ENCODE measurements around the gene MED31. TPM values are rescaled to one million over a fixed set of nuclear protein-coding genes. Genes with fewer than 3 reads are reported as not detected.
"Not testable (repeated sequence)": the region's sequence is repeated elsewhere in the genome, so short reads cannot be mapped to it uniquely, and the experiment has no call there.

MED31 gene
- polyA plus RNA-seq, 1 donor from 2014 or later, result 27.3 TPM

- no peaks in the 10 kb centered on the region for H3K9me3 ChIP-seq (ENCODE audit: low read length)
- no peaks in the 10 kb centered on the region for H3K27me3 ChIP-seq (ENCODE audit: insufficient read depth, low read depth, low read length)
- no peaks in the 10 kb centered on the region for H3K79me2 ChIP-seq (replicated peaks; ENCODE audit: insufficient read depth, low read length)
- no peak overlapping the region for H3K4me3 ChIP-seq (ENCODE audit: low read length)
- no peak overlapping the region for H3K27ac ChIP-seq (ENCODE audit: low read length)
- no peaks in the 10 kb centered on the region for H4K20me1 ChIP-seq (ENCODE audit: insufficient read depth)
- no peaks in the 10 kb centered on the region for H3F3A ChIP-seq (ENCODE audit: insufficient read depth, low read length, poor library complexity, severe bottlenecking)
- H3K9me2 ChIP-seq (ENCODE audit: insufficient read depth, low read length), result no peaks in the 10 kb centered on the region
- TF ChIP-seq POLR2AphosphoS5 (IDR thresholded peaks at IDR 0.05) (no peak), EP300 (conservative IDR thresholded peaks at IDR 0.05; ENCODE audit: poor library complexity, severe bottlenecking) (no peak), RAD21 (conservative IDR thresholded peaks at IDR 0.05) (peak; percentile 87), MXI1 (conservative IDR thresholded peaks at IDR 0.05; ENCODE audit: poor library complexity, severe bottlenecking) (no peak), SMC3 (conservative IDR thresholded peaks at IDR 0.05; ENCODE audit: poor library complexity) (peak; percentile 86), TAF1 (IDR thresholded peaks at IDR 0.05; ENCODE audit: low read depth) (no peak), EZH2 (IDR thresholded peaks at IDR 0.05; ENCODE audit: borderline replicate concordance, insufficient read depth, low read length, poor library complexity, severe bottlenecking) (no peak)
- TF ChIP-seq, protein P1, sequence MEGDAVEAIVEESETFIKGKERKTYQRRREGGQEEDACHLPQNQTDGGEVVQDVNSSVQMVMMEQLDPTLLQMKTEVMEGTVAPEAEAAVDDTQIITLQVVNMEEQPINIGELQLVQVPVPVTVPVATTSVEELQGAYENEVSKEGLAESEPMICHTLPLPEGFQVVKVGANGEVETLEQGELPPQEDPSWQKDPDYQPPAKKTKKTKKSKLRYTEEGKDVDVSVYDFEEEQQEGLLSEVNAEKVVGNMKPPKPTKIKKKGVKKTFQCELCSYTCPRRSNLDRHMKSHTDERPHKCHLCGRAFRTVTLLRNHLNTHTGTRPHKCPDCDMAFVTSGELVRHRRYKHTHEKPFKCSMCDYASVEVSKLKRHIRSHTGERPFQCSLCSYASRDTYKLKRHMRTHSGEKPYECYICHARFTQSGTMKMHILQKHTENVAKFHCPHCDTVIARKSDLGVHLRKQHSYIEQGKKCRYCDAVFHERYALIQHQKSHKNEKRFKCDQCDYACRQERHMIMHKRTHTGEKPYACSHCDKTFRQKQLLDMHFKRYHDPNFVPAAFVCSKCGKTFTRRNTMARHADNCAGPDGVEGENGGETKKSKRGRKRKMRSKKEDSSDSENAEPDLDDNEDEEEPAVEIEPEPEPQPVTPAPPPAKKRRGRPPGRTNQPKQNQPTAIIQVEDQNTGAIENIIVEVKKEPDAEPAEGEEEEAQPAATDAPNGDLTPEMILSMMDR (IDR thresholded peaks at IDR 0.05; ENCODE audit: poor library complexity, severe bottlenecking), result peak; percentile 92
- no peak overlapping the region for H2AFZ ChIP-seq (ENCODE audit: low read depth, low read length)
- H3K9ac ChIP-seq (ENCODE audit: low read length), result no peak overlapping the region
- no peaks in the 10 kb centered on the region for H3K36me3 ChIP-seq (ENCODE audit: insufficient read depth, low read length)
- H3K4me2 ChIP-seq (ENCODE audit: low read length), result no peak overlapping the region
These were observed 14.7 kb upstream of the MED31 start for GRCh38 chr17:6666077-6666521.

GRCh38 chr17:6663200-6663599 is 11.8 kb upstream of the MED31 start:
- not testable (repeated sequence) for H4K20me1 ChIP-seq (ENCODE audit: insufficient read depth); H3K9me2 ChIP-seq (ENCODE audit: insufficient read depth, low read length); H3K36me3 ChIP-seq (ENCODE audit: insufficient read depth, low read length); H3K27ac ChIP-seq (ENCODE audit: low read length); H3K9ac ChIP-seq (ENCODE audit: low read length); H3K9me3 ChIP-seq (ENCODE audit: low read length); H3K79me2 ChIP-seq (replicated peaks; ENCODE audit: insufficient read depth, low read length); H3K27me3 ChIP-seq (ENCODE audit: insufficient read depth, low read depth, low read length); H3K4me3 ChIP-seq (ENCODE audit: low read length); H3F3A ChIP-seq (ENCODE audit: insufficient read depth, low read length, poor library complexity, severe bottlenecking); H3K4me2 ChIP-seq (ENCODE audit: low read length); H2AFZ ChIP-seq (ENCODE audit: low read depth, low read length)

DNA sequence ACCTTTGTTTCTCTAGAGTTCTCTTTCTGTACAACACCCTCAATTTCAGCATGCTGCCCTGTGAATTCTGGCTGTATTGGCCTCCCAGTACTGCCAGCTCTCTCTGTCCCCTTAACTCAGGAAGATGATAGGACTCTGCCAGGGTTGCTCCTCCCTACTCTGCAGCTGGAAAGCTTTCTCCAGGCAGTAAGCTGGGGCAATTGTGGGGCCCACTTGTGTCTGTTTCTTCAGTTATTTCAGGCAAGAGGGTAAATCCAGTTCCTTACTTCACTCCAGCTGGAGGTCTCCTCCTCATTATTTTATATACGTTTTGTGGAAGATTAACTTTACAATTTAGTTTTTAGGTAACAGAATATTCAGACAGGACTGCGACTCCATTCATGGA is 10.1 kb upstream of the MED31 start:
- no peaks in the 10 kb centered on the region for H3F3A ChIP-seq (ENCODE audit: insufficient read depth, low read length, poor library complexity, severe bottlenecking)
- H3K9me3 ChIP-seq (ENCODE audit: low read length), result no peaks in the 10 kb centered on the region
- H3K27me3 ChIP-seq (ENCODE audit: insufficient read depth, low read depth, low read length), result peaks cover 9% of the 10 kb centered on the region
- H3K36me3 ChIP-seq (ENCODE audit: insufficient read depth, low read length), result no peaks in the 10 kb centered on the region
- no peak overlapping the region for H3K4me2 ChIP-seq (ENCODE audit: low read length)
- H2AFZ ChIP-seq (ENCODE audit: low read depth, low read length), result no peak overlapping the region
- no peaks in the 10 kb centered on the region for H3K79me2 ChIP-seq (replicated peaks; ENCODE audit: insufficient read depth, low read length)
- H3K9ac ChIP-seq (ENCODE audit: low read length), result no peak overlapping the region
- no peaks in the 10 kb centered on the region for H4K20me1 ChIP-seq (ENCODE audit: insufficient read depth)
- H3K9me2 ChIP-seq (ENCODE audit: insufficient read depth, low read length), result no peaks in the 10 kb centered on the region
- H3K27ac ChIP-seq (ENCODE audit: low read length), result no peak overlapping the region
- no peak for TF ChIP-seq RAD21 (conservative IDR thresholded peaks at IDR 0.05)
- TF ChIP-seq, protein P2, sequence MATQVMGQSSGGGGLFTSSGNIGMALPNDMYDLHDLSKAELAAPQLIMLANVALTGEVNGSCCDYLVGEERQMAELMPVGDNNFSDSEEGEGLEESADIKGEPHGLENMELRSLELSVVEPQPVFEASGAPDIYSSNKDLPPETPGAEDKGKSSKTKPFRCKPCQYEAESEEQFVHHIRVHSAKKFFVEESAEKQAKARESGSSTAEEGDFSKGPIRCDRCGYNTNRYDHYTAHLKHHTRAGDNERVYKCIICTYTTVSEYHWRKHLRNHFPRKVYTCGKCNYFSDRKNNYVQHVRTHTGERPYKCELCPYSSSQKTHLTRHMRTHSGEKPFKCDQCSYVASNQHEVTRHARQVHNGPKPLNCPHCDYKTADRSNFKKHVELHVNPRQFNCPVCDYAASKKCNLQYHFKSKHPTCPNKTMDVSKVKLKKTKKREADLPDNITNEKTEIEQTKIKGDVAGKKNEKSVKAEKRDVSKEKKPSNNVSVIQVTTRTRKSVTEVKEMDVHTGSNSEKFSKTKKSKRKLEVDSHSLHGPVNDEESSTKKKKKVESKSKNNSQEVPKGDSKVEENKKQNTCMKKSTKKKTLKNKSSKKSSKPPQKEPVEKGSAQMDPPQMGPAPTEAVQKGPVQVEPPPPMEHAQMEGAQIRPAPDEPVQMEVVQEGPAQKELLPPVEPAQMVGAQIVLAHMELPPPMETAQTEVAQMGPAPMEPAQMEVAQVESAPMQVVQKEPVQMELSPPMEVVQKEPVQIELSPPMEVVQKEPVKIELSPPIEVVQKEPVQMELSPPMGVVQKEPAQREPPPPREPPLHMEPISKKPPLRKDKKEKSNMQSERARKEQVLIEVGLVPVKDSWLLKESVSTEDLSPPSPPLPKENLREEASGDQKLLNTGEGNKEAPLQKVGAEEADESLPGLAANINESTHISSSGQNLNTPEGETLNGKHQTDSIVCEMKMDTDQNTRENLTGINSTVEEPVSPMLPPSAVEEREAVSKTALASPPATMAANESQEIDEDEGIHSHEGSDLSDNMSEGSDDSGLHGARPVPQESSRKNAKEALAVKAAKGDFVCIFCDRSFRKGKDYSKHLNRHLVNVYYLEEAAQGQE (IDR thresholded peaks at IDR 0.05; ENCODE audit: borderline replicate concordance), result no peak
- TF ChIP-seq POLR2AphosphoS5 (IDR thresholded peaks at IDR 0.05), result no peak
- no peak for TF ChIP-seq EP300 (conservative IDR thresholded peaks at IDR 0.05; ENCODE audit: poor library complexity, severe bottlenecking)
- TF ChIP-seq MXI1 (conservative IDR thresholded peaks at IDR 0.05; ENCODE audit: poor library complexity, severe bottlenecking), result no peak
- H3K4me3 ChIP-seq (ENCODE audit: low read length), result no peak overlapping the region

Data from neural cell (in vitro differentiated cells).